ENCODE measurements around the gene CDC27.
"Not testable (repeated sequence)": the region's sequence is repeated elsewhere in the genome, so short reads cannot be mapped to it uniquely, and the experiment has no call there.

The CDC27 gene

DNA sequence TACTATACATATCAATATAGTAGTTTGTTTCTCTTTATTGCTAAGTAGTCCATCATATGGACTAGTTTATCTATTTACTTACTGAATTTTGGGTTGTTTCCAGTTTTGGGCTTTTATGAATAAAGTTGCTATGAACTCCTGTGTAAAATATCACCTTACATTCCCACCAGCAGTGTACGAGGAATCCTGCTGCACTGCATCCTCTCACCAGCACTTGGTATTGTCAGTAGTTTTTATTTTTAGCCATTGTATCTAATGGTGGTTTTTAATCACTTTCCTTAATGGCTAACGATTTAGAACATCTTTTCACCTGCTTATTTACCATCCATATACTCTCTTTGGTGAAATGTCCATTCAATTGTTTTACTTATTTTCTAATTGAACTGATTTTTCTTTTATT is 24.0 kb downstream of the CDC27 start:
- TF ChIP-seq, protein P1, sequence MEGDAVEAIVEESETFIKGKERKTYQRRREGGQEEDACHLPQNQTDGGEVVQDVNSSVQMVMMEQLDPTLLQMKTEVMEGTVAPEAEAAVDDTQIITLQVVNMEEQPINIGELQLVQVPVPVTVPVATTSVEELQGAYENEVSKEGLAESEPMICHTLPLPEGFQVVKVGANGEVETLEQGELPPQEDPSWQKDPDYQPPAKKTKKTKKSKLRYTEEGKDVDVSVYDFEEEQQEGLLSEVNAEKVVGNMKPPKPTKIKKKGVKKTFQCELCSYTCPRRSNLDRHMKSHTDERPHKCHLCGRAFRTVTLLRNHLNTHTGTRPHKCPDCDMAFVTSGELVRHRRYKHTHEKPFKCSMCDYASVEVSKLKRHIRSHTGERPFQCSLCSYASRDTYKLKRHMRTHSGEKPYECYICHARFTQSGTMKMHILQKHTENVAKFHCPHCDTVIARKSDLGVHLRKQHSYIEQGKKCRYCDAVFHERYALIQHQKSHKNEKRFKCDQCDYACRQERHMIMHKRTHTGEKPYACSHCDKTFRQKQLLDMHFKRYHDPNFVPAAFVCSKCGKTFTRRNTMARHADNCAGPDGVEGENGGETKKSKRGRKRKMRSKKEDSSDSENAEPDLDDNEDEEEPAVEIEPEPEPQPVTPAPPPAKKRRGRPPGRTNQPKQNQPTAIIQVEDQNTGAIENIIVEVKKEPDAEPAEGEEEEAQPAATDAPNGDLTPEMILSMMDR (conservative IDR thresholded peaks at IDR 0.05; ENCODE audit: low read length) = no peak

GRCh38 chr17:47164263-47164662 is 24.8 kb downstream of the CDC27 start:
- DNase-seq (ENCODE audit: low read depth) = no peak
- no peak overlapping the region for H3K4me3 ChIP-seq (ENCODE audit: low read length)
- TF ChIP-seq, protein P1 (conservative IDR thresholded peaks at IDR 0.05; ENCODE audit: low read length) = no peak

More for the DNA sequence above, 24.0 kb downstream of the CDC27 start:
- no peak overlapping the region for H3K4me3 ChIP-seq (ENCODE audit: low read length)
- DNase-seq (ENCODE audit: low read depth) = no peak

- DNase-seq (ENCODE audit: low read depth) = no peak
- TF ChIP-seq, protein P1 (conservative IDR thresholded peaks at IDR 0.05; ENCODE audit: low read length) = no peak
Measured at GRCh38 chr17:47162013-47162622, 27.0 kb downstream of the CDC27 start.

GRCh38 chr17:47159315-47159714 is 29.8 kb downstream of the CDC27 start:
- TF ChIP-seq, protein P1 (conservative IDR thresholded peaks at IDR 0.05; ENCODE audit: low read length) = no peak
- no peak overlapping the region for H3K4me3 ChIP-seq (ENCODE audit: low read length)
- no peak for DNase-seq (ENCODE audit: low read depth)

More at GRCh38 chr17:47162013-47162622, 27.0 kb downstream of the CDC27 start:
- no peak overlapping the region for H3K4me3 ChIP-seq (ENCODE audit: low read length)

DNA sequence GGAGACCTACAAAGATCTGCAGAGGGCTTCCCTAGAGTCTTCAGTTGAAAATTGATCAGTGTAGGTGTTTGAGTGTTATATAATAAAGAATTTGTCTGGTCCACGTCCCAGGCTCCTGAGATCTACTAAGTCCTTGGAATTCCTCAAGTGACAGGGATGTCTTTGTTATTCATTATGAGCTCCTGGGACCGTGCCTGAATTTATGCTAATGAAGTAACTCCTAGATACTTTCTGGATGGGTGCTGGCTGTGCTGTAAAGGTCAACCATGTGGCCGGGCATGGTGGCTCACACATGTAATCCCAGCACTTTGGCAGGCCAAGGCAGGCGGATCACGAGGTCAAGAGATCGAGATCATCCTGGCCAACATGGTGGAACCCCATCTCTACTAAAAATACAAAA is 43.7 kb downstream of the CDC27 start:
- DNase-seq (ENCODE audit: low read depth) = no peak
- TF ChIP-seq, protein P1 (conservative IDR thresholded peaks at IDR 0.05; ENCODE audit: low read length) = no peak
- H3K4me3 ChIP-seq (ENCODE audit: low read length) = no peak overlapping the region

DNA sequence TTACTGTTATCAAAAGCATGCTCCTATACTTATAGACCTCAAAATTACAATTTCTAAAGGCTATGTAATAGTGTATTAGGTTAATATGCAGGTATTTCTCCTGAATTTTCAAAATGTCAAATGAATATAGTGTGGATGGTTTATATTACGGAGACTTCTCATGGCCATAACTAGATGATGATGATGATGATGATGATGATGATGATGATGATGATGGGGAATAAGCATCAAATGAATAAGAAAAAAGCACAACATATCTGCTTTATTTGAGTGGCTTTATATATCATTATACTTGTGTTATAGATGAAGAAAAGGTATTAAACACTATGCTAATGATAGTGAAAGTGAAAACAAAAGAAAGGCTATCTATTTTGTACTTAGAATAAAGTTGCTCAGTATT is 53.9 kb downstream of the CDC27 start:
- TF ChIP-seq, protein P1 (conservative IDR thresholded peaks at IDR 0.05; ENCODE audit: low read length) = no peak
- H3K4me3 ChIP-seq (ENCODE audit: low read length) = no peak overlapping the region
- no peak for DNase-seq (ENCODE audit: low read depth)

- H3K4me3 ChIP-seq (ENCODE audit: low read length); DNase-seq (ENCODE audit: low read depth): not testable (repeated sequence)
Measured at GRCh38 chr17:47134354-47134753, 54.7 kb downstream of the CDC27 start.
